ENCODE results near the gene ZMIZ1. TPM values are rescaled to one million over a fixed set of nuclear protein-coding genes. Genes with fewer than 3 reads are reported as not detected.

The ZMIZ1 gene
- total RNA-seq, 1 donor from 2014 or later, result 6.3 TPM

DNA sequence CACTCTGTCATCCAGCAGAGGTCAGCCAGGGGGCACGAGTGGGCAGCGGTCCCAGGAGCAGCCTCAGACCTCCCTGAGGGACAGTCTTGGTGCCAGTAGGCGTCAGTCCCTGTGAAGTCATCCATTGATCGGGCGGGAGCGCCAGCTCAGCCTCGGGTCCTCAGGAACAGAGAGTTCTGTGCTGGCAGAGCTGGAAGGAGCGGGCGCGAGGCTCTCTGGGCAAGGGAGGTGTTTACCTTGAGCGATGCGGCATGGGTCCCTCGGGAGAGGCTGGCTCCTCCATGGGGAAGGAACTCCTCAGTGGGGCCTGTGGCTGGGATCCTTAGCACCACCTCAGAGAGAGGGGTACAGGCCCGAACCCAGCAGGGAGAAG, 177.4 kb downstream of the ZMIZ1 start:
- H3K4me3 ChIP-seq (ENCODE audit: low read depth, low read length), result no peak overlapping the region
- no peak for DNase-seq (ENCODE audit: low read depth)

GRCh38 chr10:79246606-79247275, 178.0 kb downstream of the ZMIZ1 start:
- H3K4me3 ChIP-seq (ENCODE audit: low read depth, low read length), result no peak overlapping the region
- no peak for FAIRE-seq
- no peaks in the 10 kb centered on the region for H3K27me3 ChIP-seq (ENCODE audit: control insufficient read depth, insufficient read depth, low read length)
- no peaks in the 10 kb centered on the region for H3K36me3 ChIP-seq (ENCODE audit: control insufficient read depth, insufficient read depth, low read length)
- no peak for DNase-seq (ENCODE audit: low read depth)
- TF ChIP-seq, protein P1, sequence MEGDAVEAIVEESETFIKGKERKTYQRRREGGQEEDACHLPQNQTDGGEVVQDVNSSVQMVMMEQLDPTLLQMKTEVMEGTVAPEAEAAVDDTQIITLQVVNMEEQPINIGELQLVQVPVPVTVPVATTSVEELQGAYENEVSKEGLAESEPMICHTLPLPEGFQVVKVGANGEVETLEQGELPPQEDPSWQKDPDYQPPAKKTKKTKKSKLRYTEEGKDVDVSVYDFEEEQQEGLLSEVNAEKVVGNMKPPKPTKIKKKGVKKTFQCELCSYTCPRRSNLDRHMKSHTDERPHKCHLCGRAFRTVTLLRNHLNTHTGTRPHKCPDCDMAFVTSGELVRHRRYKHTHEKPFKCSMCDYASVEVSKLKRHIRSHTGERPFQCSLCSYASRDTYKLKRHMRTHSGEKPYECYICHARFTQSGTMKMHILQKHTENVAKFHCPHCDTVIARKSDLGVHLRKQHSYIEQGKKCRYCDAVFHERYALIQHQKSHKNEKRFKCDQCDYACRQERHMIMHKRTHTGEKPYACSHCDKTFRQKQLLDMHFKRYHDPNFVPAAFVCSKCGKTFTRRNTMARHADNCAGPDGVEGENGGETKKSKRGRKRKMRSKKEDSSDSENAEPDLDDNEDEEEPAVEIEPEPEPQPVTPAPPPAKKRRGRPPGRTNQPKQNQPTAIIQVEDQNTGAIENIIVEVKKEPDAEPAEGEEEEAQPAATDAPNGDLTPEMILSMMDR (IDR thresholded peaks at IDR 0.05; ENCODE audit: insufficient read depth, low read length, severe bottlenecking), result no peak

More for the DNA sequence above, 177.4 kb downstream of the ZMIZ1 start:
- Histone ChIP-seq H3K36me3 (ENCODE audit: control insufficient read depth, insufficient read depth, low read length) (no peaks in the 10 kb centered on the region), H3K27me3 (ENCODE audit: control insufficient read depth, insufficient read depth, low read length) (no peaks in the 10 kb centered on the region)
- FAIRE-seq, result no peak
- TF ChIP-seq, protein P1 (IDR thresholded peaks at IDR 0.05; ENCODE audit: insufficient read depth, low read length, severe bottlenecking), result no peak

- Histone ChIP-seq H3K27me3 (ENCODE audit: control insufficient read depth, insufficient read depth, low read length) (no peaks in the 10 kb centered on the region), H3K36me3 (ENCODE audit: control insufficient read depth, insufficient read depth, low read length) (no peaks in the 10 kb centered on the region), H3K4me3 (ENCODE audit: low read depth, low read length) (no peak overlapping the region)
- FAIRE-seq (no peak), DNase-seq (ENCODE audit: low read depth) (no peak)
- TF ChIP-seq, protein P1 (IDR thresholded peaks at IDR 0.05; ENCODE audit: insufficient read depth, low read length, severe bottlenecking), result no peak
These were observed 178.8 kb downstream of the ZMIZ1 start for GRCh38 chr10:79247373-79248137.

- H3K27me3 ChIP-seq (ENCODE audit: control insufficient read depth, insufficient read depth, low read length), result no peaks in the 10 kb centered on the region
- no peak for FAIRE-seq
- H3K36me3 ChIP-seq (ENCODE audit: control insufficient read depth, insufficient read depth, low read length), result no peaks in the 10 kb centered on the region
- no peak overlapping the region for H3K4me3 ChIP-seq (ENCODE audit: low read depth, low read length)
- no peak for DNase-seq (ENCODE audit: low read depth)
- TF ChIP-seq, protein P1 (IDR thresholded peaks at IDR 0.05; ENCODE audit: insufficient read depth, low read length, severe bottlenecking), result no peak
These were observed 179.8 kb downstream of the ZMIZ1 start for GRCh38 chr10:79248341-79249185.

- H3K4me3 ChIP-seq (ENCODE audit: low read depth, low read length), result no peak overlapping the region
- H3K27me3 ChIP-seq (ENCODE audit: control insufficient read depth, insufficient read depth, low read length), result no peaks in the 10 kb centered on the region
- FAIRE-seq (peak; percentile 70), DNase-seq (ENCODE audit: low read depth) (no peak)
- TF ChIP-seq, protein P1 (IDR thresholded peaks at IDR 0.05; ENCODE audit: insufficient read depth, low read length, severe bottlenecking), result no peak
- no peaks in the 10 kb centered on the region for H3K36me3 ChIP-seq (ENCODE audit: control insufficient read depth, insufficient read depth, low read length)
These were observed 180.7 kb downstream of the ZMIZ1 start for GRCh38 chr10:79249186-79250121.

Measured in bronchial epithelial cell (primary cell).